Esophagus mucosa (tissue), 1 donor: ENCODE data around the gene TMEM138. TPM values are rescaled to one million over a fixed set of nuclear protein-coding genes. Genes with fewer than 3 reads are reported as not detected.
"Not testable (repeated sequence)": the region's sequence is repeated elsewhere in the genome, so short reads cannot be mapped to it uniquely, and the experiment has no call there.

Experiments
- ATAC-seq: fragments of 200-7000 bp; cut with Tn5 transposase; one replicate; pipeline ENCODE4 v1.9.1; 2020
- total RNA-seq: library from RNA; stranded (reverse); gene quantifications from one replicate; pipeline ENCODE4 v1.2.4, GENCODE V29; 2023
- donor health status: DM: yes; HTN: yes; CAD: no.

TMEM138 gene
- total RNA-seq, 1 donor from 2014 or later, result 23.1 TPM

- no peak for ATAC-seq
Observed at GRCh38 chr11:61367406-61367805, 5.2 kb downstream of the TMEM138 start.

GRCh38 chr11:61368646-61369045 is 6.5 kb downstream of the TMEM138 start:
- no peak for ATAC-seq

DNA sequence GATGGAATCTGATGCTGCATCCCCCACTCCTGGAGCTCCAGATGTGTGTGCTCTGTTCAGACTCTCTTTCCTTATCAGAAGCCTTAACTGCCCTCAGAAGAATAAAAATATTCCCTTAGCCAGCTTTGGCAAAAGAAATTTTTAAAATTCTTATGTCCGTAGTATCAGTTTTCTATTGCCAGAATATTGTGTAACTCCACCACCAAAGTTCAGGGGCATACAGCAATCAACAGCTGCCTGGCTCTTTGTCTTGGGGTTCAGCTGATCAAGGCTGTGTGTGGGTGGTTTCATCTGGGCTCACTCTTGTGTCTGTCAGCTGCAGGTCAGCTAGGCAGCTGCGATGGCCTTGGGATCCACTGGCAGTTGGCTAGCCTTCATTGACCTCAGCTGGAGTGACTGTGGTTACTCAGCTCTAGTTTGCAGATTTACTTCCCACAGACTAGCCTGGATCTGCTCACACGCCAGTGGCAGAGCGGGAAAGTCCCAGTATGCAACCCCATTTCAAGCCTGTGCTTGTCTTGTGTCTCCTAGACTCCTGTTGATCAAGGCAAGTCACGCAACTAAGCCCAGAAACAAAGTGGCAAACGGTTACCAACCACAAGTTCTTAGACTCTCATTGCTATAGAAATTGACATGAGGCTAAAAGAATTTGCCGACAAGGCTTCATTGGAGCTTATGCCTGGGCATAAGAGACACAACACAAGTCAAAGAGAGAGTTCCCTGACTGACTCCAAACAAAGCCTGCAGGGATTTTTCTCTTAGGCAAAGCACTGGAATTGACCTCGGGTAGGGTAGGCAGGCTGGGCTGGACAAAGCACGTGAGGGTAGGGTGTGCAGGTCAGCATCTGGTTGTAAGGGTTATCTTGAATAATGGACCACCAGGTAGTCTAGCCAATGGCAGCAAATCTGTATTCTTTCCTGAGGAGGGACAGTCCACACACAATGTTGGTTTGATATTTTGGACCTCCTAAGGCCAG is 7.5 kb downstream of the TMEM138 start:
- peak; percentile 98 for ATAC-seq

DNA sequence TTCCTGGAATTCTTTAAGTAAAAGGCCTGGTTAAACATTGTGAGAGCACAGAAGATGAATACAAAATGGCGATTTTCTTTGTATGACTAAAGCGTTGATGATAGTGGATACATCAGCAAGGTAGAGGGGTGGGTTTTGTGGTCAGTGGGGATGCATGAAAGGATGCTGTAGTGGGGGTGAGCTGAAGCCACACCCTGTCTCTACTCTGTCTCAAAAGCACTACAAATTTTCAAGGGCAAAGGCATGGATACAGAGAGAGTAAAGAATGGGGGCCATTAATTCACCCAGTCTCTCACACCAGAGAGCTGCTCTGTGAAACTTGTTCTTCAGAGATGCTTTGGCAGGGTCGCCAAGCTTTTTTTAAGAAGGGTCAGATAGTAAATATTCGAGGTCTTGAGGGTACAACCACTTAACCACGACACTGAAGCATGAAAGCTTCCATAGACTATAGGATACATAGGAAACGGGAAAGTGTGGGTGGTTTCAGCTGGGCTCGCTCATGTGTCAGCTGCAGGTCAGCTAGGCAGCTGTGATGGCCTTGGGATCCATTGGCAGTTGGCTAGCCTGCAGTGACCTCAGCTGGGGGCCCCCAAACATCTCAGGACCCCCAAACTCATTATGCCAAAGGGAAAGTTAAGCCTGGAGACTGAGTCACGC is 8.3 kb downstream of the TMEM138 start:
- ATAC-seq, result no peak

DNA sequence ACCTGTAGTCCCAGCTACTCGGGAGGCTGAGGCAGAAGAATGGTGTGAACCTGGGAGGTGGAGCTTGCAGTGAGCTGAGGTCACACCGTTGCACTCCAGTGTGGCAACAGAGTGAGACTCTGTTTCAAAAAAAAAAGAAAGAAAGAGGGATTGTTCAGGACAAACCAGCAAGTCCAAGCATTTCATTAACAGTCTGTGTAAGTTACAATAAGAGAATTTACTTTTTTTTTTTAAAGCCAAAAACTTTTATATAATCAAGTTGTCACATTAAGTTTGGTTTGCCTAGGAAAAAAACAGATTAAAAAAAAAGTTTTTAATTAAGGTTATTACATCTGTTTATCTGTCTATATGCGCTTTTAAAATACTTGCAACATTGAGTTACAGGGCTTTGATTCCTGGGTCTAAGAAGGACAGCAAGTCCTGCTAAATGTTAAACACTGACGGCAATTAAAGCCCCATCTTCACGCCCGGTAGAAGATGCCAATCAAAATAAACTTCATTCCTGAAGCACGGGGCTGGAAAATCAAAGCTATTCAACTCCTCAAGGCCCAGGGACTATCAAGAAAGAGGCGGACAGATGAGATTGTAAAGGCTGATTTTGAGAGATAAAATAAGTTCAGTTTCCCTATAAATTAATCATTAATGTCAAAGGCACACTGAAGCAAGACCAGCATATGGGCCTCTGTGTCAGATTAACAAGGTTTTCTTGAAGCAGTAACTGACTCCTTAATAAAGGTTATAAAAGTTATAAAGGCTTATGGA is 10.7 kb downstream of the TMEM138 start:
- ATAC-seq, result no peak

- ATAC-seq, result no peak
Observed at GRCh38 chr11:61375761-61376108, 13.6 kb downstream of the TMEM138 start.

GRCh38 chr11:61377461-61378160 is 15.4 kb downstream of the TMEM138 start:
- ATAC-seq, result no peak

DNA sequence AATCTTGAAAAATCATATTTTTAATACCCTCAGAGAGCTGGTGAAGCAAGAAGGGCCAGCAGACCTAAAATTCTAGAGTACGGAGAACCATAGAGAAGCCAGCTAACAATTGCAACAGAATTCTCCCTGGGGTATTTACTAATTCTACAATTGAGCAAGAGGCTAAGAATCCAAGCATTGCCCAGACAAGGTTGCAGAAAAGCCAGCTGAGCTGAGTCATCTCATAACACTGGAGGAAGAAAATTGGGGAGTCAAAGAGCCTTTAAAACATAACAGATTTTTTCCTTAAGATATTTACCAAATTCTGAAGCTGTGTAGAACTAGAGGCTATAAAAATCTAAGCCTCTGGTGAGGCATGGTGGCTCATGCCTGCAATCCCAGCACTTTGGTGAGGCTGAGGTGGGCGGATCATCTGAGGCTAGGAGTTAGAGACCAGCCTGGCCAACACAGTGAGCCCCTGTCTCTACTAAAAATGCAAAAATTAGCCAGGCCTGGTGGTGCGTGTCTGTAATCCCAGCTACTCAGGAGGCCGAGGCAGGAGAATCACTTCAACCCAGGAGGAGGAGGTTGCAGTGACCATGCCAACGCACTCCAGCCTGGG is 16.6 kb downstream of the TMEM138 start:
- ATAC-seq, result peak; percentile 94

- no peak for ATAC-seq
Observed at GRCh38 chr11:61380884-61381283, 18.7 kb downstream of the TMEM138 start.

DNA sequence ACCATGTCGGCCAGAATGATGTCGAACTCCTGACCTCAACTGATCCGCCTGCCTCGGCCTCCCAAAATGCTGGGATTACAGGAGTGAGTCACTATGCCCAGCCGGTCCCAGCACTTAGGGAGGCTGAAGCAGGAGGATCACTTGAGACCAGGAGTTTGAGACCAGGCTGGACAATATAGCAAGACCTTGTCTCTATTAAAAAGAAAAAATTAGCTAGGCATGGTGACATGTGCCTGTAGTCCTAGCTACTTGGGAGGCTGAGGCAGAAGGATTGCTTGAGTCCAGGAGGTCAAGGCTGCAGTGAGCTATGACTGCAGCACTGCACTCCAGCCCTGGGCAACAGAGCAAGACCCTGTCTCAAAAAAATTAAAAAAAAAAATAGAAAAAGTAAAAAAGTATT is 21.7 kb downstream of the TMEM138 start:
- not testable (repeated sequence) for ATAC-seq

DNA sequence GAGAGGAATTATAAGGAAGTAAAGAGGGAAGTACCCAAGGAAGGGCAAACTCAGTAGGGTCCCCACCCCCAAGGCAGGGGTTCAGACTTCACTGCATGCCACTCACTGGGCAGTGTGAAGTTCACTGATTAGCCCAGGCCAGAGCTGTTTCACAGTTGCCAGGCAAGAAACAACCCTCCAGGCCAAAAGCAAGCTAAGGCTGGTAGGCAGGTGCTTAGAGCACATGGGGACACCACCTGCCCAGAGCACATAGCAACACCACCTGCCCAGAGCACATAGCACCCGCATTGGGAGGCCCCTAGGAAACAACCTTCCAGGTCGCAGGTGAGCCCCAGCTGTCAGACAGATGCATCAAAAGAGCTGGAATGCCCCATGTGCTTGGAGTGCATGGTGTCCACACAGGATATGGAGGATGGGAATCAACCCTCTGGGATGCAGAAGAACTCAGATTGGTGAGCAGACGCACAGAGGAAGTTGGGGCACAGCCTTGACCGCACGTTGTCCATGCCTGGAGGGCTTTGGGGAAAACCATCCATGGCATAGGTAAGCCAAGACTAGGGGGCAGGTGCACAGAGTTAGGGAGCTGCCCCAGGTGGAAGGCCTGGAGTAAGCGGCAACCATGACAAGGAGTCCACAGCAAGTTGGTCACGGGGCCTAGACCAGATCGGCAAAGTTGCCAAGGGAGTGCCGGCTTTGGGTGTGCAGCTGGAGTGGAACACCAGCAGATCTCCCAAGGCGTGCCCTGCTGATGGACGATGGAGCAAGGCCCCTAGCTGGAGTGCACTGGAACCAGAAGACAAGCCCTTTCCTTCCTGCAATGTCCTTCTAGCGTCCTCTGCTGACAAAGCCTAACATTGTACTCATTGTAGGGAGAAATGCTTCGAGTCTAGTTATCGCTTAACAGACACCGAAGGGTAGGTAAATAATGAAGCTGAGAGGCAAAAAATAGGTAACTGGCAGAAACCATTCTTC is 22.4 kb downstream of the TMEM138 start:
- ATAC-seq, result peak; percentile 42

DNA sequence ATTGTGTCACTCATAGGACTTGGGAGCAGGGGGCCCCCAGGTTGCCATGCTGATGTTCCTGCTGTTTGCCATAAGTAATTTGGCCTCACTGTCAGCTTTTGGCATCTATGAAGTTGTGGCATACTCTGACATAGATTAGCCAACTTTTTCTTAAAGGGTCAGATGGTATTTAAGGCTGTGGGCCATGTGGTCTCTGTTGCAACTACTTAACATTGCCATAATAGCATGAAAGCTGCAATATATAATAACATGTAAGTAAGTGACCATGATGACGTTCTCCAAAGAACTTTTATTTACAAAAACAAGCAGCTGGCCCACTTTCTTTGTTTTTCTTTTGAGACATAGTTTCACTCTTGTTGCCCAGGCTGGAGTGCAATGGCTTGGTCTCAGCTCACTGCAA is 28.0 kb downstream of the TMEM138 start:
- no peak for ATAC-seq

- peak; percentile 34 for ATAC-seq
Observed at GRCh38 chr11:61392981-61393595, 30.9 kb downstream of the TMEM138 start.

DNA sequence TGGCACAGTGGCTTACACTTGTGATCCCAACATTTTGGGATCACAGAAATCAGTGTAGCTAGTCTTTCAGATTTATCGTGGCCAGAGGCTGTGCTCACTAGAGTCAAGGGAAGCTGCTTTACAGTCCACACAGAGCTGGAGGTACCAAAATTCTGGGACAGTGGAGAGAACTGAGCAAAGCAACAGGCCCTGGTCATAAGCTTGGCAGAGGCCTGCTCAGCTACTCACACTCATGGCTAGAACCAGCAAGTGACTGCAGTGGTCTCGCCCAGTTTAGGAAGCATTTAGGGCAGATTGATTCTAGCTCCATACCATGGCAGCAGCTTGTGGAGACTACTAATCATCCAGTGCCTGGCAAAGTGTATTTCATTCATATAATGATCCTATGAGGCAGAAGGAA is 39.0 kb downstream of the TMEM138 start:
- peak; percentile 22 for ATAC-seq

DNA sequence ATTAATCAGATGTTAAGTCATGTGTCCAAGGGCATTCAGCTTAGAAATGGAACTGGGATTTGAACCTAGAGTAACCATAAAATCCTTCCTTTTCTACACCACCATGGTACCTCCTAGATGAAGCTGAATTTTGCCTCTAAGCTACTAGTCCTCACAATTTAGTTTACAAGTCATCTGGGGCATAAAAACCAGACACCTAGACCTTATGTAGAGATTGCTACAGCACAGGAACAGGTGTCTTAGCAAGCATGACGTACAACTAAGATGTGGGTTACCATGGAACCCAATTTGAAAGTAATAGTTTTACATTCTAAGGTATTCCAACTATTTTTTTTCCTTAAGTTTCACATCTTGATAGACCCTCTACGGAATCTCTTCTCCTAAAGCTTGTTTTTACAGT is 39.4 kb downstream of the TMEM138 start:
- ATAC-seq, result no peak

GRCh38 chr11:61403658-61404057 is 41.5 kb downstream of the TMEM138 start:
- no peak for ATAC-seq

- no peak for ATAC-seq
Observed at GRCh38 chr11:61404103-61404502, 41.9 kb downstream of the TMEM138 start.

GRCh38 chr11:61404641-61405040 is 42.5 kb downstream of the TMEM138 start:
- ATAC-seq, result no peak

- no peak for ATAC-seq
Observed at GRCh38 chr11:61406067-61406466, 43.9 kb downstream of the TMEM138 start.

- ATAC-seq, result no peak
Observed at GRCh38 chr11:61406991-61407728, 45.0 kb downstream of the TMEM138 start.
